Placental pericyte (primary cell): Measurements from ENCODE around the gene PRSS36. TPM values are rescaled to one million over a fixed set of nuclear protein-coding genes. Genes with fewer than 3 reads are reported as not detected.

Experiments used
- small RNA-seq: library from RNA; depleted of rRNA; stranded (forward); fragments of <200 nt; gene quantifications from one replicate; pipeline ENCODE3, GENCODE V24; 2012; ENCODE audit warnings: low replicate concordance
- total RNA-seq: library from RNA; depleted of rRNA; stranded (reverse); fragments of >200 nt; gene quantifications from 2 replicates; pipeline ENCODE4 v1.2.3, GENCODE V29; 2012

PRSS36 gene
- total RNA-seq = not detected in 2 replicates

DNA sequence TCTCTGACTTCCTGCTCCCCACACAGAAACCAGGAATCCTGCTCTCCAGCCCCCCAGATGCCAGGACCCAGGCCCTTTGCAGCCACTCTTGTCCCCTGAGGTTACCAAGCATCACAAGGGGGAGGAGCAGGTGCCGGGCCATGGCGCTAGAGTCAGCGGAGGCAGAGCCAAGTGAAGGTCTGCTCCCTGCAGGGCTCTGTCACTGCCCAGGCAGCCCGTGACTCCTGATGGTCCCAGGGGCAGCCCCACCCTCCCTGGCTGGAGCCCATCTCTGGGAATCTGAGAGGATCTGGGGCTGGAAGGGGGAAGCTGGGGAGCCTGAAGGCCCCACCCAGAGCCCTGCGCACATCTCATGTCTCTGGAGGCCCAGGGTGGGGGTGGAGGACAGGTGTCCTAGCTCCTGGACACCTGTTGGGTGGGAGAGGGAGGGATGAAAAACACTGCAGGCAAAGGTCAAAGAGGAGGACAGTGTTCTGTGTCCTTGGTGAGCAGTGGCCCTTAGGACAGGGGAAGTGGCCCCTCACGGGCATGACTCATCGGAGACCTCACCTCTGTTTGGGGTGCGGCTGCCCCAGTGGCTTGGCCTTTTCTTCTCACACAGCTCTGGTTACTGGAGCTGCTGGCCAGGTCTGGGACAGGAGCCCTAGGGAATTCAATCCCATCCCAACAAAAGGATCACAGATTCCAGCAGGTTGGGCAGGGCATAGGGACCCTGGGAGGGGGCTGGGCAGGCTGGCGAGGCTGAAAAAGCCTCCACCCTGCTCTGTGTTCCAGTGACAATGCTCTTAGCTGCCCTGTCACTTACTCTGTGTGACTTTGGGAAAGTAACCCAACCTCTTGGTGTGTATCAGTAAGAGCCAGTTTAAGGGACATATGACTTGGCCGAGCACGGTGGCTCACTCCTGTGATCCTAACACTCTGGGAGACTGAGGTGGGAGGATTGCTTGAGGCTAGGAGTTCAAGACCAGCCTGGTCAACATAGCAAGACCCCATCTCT lies at the start of gene PRSS36:
Gene PRSS36 (minus strand): TSS at position 173 of the 997 bp plus-strand sequence. CDS start 31 bp downstream, at position 142.

GRCh38 chr16:31179747-31180459 lies 30.0 kb upstream of the PRSS36 start, which contains the start of gene FUS:
Gene FUS, plus strand, starts transcription at chr16:31180139. Its CDS starts 76 bp downstream, at chr16:31180215.

GRCh38 chr16:31135535-31136286 lies 14.2 kb downstream of the PRSS36 start, which contains the start of gene PRSS8:
Gene PRSS8, minus strand, starts transcription at chr16:31135727. Its CDS starts 229 bp downstream, at chr16:31135498.

DNA sequence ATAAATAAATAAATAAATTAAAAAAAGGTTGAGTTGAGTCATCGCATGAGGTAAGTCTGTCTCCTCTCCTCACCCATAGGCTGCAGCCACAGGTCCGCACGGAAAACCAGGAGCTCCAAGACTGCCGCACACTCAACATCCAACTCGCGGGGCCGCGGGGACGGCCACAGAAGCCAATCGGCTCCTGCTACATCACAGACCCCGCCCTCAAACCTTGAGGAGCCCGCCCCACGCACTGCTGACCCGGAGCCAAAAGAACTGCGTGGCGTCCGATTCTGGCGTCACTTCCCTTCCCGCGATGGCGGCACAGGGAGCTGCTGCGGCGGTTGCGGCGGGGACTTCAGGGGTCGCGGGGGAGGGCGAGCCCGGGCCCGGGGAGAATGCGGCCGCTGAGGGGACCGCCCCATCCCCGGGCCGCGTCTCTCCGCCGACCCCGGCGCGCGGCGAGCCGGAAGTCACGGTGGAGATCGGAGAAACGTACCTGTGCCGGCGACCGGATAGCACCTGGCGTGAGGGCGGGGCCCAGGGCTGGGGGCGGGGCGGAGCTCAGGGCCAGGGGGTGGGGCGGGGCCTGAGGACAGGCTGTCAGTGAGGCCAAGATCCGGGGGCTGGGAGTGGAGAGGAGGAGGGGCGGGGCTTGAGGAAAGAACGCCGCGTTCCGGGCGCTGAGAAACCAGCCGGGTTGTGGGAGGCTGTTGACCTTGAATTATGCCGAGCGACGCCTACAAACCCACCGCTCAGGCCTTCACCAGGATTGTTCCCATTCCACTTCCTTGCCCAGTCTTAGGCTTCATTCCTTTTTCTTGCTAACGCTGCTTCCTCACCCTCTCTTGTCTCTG lies 32.3 kb downstream of the PRSS36 start, which contains the start of gene KAT8:
Gene KAT8 (plus strand): TSS at position 281 of the 839 bp plus-strand sequence. CDS start 18 bp downstream, at position 299.

GRCh38 chr16:31108035-31108793 lies 41.7 kb downstream of the PRSS36 start, which contains the start of gene BCKDK:
Gene BCKDK, plus strand, starts transcription at chr16:31108386. Its CDS starts 838 bp downstream, at chr16:31109224.

DNA sequence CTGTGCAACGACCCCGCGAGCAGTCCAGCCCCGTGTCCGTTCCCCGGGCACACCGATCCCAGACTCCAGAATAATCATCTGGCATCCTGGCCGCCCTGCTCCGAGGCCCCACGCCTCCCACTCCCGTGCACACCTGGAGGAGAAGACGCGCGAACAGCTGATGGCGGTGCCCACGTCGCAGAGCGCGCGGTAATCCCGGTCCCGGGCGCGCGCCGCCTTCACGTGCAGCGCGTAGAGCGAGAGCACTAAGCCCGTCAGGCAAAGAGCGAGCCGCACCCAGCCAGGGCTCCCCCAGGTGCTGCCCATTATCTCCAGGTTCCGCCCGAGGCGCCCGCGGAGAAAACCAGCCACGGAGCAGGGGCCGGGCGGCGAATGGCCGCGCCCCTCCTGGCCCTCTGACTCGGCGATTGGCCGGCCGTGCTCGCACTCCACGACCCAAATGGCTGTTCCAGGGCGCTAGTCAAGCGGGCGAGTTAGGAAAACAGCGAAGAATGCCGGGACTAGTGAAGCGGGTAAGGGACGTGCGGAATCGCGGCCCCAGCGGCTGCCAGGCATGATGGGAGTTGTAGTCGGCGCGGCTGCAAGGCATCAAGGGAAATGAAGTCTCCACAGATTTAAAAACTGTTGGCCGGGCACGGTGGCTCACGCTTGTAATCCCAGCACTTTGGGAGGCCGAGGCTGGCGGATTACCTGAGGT lies 55.3 kb downstream of the PRSS36 start, which contains the start of gene VKORC1:
Gene VKORC1 (minus strand): TSS at position 374 of the 697 bp plus-strand sequence. CDS start 68 bp downstream, at position 306.

Small RNA genes lying within 50 kb of the gene (small RNA-seq; reads per million reads assigned to genes)
- gene AC009088.4 (not detected), gene NDUFA3P6 (not detected)

Other genes with a start within 250 kb of the PRSS36 start
- gene FBXL19, start 226.5 kb downstream of the PRSS36 start, total RNA-seq = 15.1 and 34.9 TPM in 2 replicates
- gene ORAI3, start 201.0 kb downstream of the PRSS36 start, total RNA-seq = 35.5 and 84.9 TPM in 2 replicates
- gene SETD1A, start 192.3 kb downstream of the PRSS36 start, total RNA-seq = 5.0 and 5.2 TPM in 2 replicates
- 7.0 and 37.9 TPM in 2 replicates for gene HSD3B7, start 164.9 kb downstream of the PRSS36 start, total RNA-seq
- gene STX1B, start 139.4 kb downstream of the PRSS36 start, total RNA-seq = 1.1 and 3.0 TPM in 2 replicates
- gene STX4, start 116.5 kb downstream of the PRSS36 start, total RNA-seq = 24.8 and 42.5 TPM in 2 replicates
- gene ZNF668, start 75.8 kb downstream of the PRSS36 start, total RNA-seq = 21.7 and 31.2 TPM in 2 replicates
- 17.5 and 18.2 TPM in 2 replicates for gene ZNF646, start 75.6 kb downstream of the PRSS36 start, total RNA-seq
- 0.88 and 2.0 TPM in 2 replicates for gene PRSS53, start 61.1 kb downstream of the PRSS36 start, total RNA-seq
- 69.2 and 82.9 TPM in 2 replicates for gene VKORC1, start 55.3 kb downstream of the PRSS36 start, total RNA-seq
- gene BCKDK, start 41.7 kb downstream of the PRSS36 start, total RNA-seq = 51.0 and 56.0 TPM in 2 replicates
- gene KAT8, start 32.4 kb downstream of the PRSS36 start, total RNA-seq = 35.0 and 35.4 TPM in 2 replicates
- not detected in 2 replicates for gene PRSS8, start 14.3 kb downstream of the PRSS36 start, total RNA-seq
- gene FUS, start 30.1 kb upstream of the PRSS36 start, total RNA-seq = 45.3 and 78.0 TPM in 2 replicates
- 50.4 and 56.2 TPM in 2 replicates for gene PYCARD, start 52.7 kb upstream of the PRSS36 start, total RNA-seq
- not detected in 2 replicates for gene TRIM72, start 64.1 kb upstream of the PRSS36 start, total RNA-seq
- gene PYDC1, start 67.1 kb upstream of the PRSS36 start, total RNA-seq = not detected in 2 replicates
- 0.43 TPM in 1 of 2 replicates, not detected in the other for gene ITGAM, start 109.9 kb upstream of the PRSS36 start, total RNA-seq
- under 0.01 TPM in 1 of 2 replicates, not detected in the other for gene ITGAX, start 205.1 kb upstream of the PRSS36 start, total RNA-seq
- gene ITGAD, start 243.3 kb upstream of the PRSS36 start, total RNA-seq = not detected in 2 replicates